GM18526 (cell line): ENCODE data around the gene TLCD5.

ENCODE experiments used
- POLR2A ChIP-seq: IDR thresholded peaks from 3 replicates; pipeline ENCODE4 v1.6.1; 2011; ENCODE audit not compliant: insufficient read length; ENCODE audit errors: extremely low read depth

The TLCD5 gene

GRCh38 chr11:120303004-120303637 is 22.0 kb upstream of the TLCD5 start:
- TF ChIP-seq POLR2A, result no peak

GRCh38 chr11:120304526-120304925 is 20.6 kb upstream of the TLCD5 start:
- no peak for TF ChIP-seq POLR2A

GRCh38 chr11:120305286-120305685 is 19.8 kb upstream of the TLCD5 start:
- no peak for TF ChIP-seq POLR2A

- TF ChIP-seq POLR2A, result no peak
Observed at GRCh38 chr11:120306519-120307242, 18.4 kb upstream of the TLCD5 start.

GRCh38 chr11:120307476-120307875 is 17.6 kb upstream of the TLCD5 start:
- no peak for TF ChIP-seq POLR2A

- TF ChIP-seq POLR2A, result no peak
Observed at GRCh38 chr11:120308081-120308480, 17.0 kb upstream of the TLCD5 start.

GRCh38 chr11:120310870-120311269 is 14.2 kb upstream of the TLCD5 start:
- no peak for TF ChIP-seq POLR2A

- TF ChIP-seq POLR2A, result no peak
Observed at GRCh38 chr11:120314861-120315260, 10.2 kb upstream of the TLCD5 start.

GRCh38 chr11:120316880-120317688 is 8.0 kb upstream of the TLCD5 start:
- no peak for TF ChIP-seq POLR2A

- TF ChIP-seq POLR2A, result no peak
Observed at GRCh38 chr11:120317689-120318480, 7.2 kb upstream of the TLCD5 start.

GRCh38 chr11:120318906-120319305 is 6.2 kb upstream of the TLCD5 start:
- no peak for TF ChIP-seq POLR2A

GRCh38 chr11:120326228-120326627 is 1.1 kb downstream of the TLCD5 start:
- TF ChIP-seq POLR2A, result no peak

- no peak for TF ChIP-seq POLR2A
Observed at GRCh38 chr11:120326845-120327281, 1.8 kb downstream of the TLCD5 start.

GRCh38 chr11:120327311-120327710 is 2.2 kb downstream of the TLCD5 start:
- no peak for TF ChIP-seq POLR2A

GRCh38 chr11:120329556-120329955 is 4.5 kb downstream of the TLCD5 start:
- no peak for TF ChIP-seq POLR2A

GRCh38 chr11:120330045-120330444 is 4.9 kb downstream of the TLCD5 start:
- no peak for TF ChIP-seq POLR2A
